ENCODE measurements around the gene STRN3.

STRN3 gene

GRCh38 chr14:30894923-30895515, 131.2 kb downstream of the STRN3 start:
- Mint-ChIP-seq H3K9me3 (no peaks in the 10 kb centered on the region), H3K36me3 (ENCODE audit: low read depth) (peaks cover 69% of the 10 kb centered on the region), H3K27me3 (ENCODE audit: low read depth, poor library complexity) (no peaks in the 10 kb centered on the region), H3K4me3 (no peak overlapping the region), H3K27ac (no peak overlapping the region), H3K4me1 (no peaks in the 10 kb centered on the region)
- no peak for TF ChIP-seq CTCF (IDR thresholded peaks at IDR 0.05)
- DNase-seq, result no peak

- DNase-seq, result no peak
- H3K27me3 Mint-ChIP-seq (ENCODE audit: low read depth, poor library complexity), result no peaks in the 10 kb centered on the region
- no peak for TF ChIP-seq CTCF (IDR thresholded peaks at IDR 0.05)
- H3K4me3 Mint-ChIP-seq, result no peak overlapping the region
- peaks cover 60% of the 10 kb centered on the region for H3K36me3 Mint-ChIP-seq (ENCODE audit: low read depth)
- no peaks in the 10 kb centered on the region for H3K4me1 Mint-ChIP-seq
- no peak overlapping the region for H3K27ac Mint-ChIP-seq
- H3K9me3 Mint-ChIP-seq, result no peaks in the 10 kb centered on the region
Observed at GRCh38 chr14:30893819-30894218, 132.4 kb downstream of the STRN3 start.

- Mint-ChIP-seq H3K36me3 (ENCODE audit: low read depth) (peaks cover 20% of the 10 kb centered on the region), H3K4me3 (no peak overlapping the region), H3K9me3 (no peaks in the 10 kb centered on the region), H3K4me1 (no peaks in the 10 kb centered on the region), H3K27ac (peak overlapping the region; percentile 44), H3K27me3 (ENCODE audit: low read depth, poor library complexity) (no peaks in the 10 kb centered on the region)
- TF ChIP-seq CTCF (IDR thresholded peaks at IDR 0.05), result no peak
- DNase-seq, result no peak
Observed at GRCh38 chr14:30889244-30889594, 137.0 kb downstream of the STRN3 start.

- Mint-ChIP-seq H3K9me3 (no peaks in the 10 kb centered on the region), H3K4me3 (no peak overlapping the region), H3K4me1 (no peaks in the 10 kb centered on the region), H3K27me3 (ENCODE audit: low read depth, poor library complexity) (no peaks in the 10 kb centered on the region), H3K36me3 (ENCODE audit: low read depth) (peaks cover 16% of the 10 kb centered on the region), H3K27ac (peak overlapping the region; percentile 44)
- TF ChIP-seq CTCF (IDR thresholded peaks at IDR 0.05), result no peak
- DNase-seq, result no peak
Observed at GRCh38 chr14:30888480-30889243, 137.5 kb downstream of the STRN3 start.

GRCh38 chr14:30885840-30886740, 140.1 kb downstream of the STRN3 start:
- peaks cover 5% of the 10 kb centered on the region for H3K27me3 Mint-ChIP-seq (ENCODE audit: low read depth, poor library complexity)
- H3K36me3 Mint-ChIP-seq (ENCODE audit: low read depth), result no peaks in the 10 kb centered on the region
- TF ChIP-seq CTCF (IDR thresholded peaks at IDR 0.05), result no peak
- DNase-seq, result no peak
- no peak overlapping the region for H3K4me3 Mint-ChIP-seq
- no peak overlapping the region for H3K27ac Mint-ChIP-seq
- H3K4me1 Mint-ChIP-seq, result no peaks in the 10 kb centered on the region
- no peaks in the 10 kb centered on the region for H3K9me3 Mint-ChIP-seq

Data from nephron progenitor cell (in vitro differentiated cells).